HG03342 (cell line): Measurements from ENCODE around the gene PTCD1.
A peak's percentile ranks its signal among the peaks of the same experiment; 100 is the strongest.
"Not testable (repeated sequence)": the region's sequence is repeated elsewhere in the genome, so short reads cannot be mapped to it uniquely, and the experiment has no call there.

ENCODE experiments used
- ATAC-seq: cut with Tn5 transposase; IDR thresholded peaks from one replicate; pipeline ENCODE4 v1.9.1; 2021; ENCODE audit warnings: mild to moderate bottlenecking, moderate library complexity; ENCODE audit not compliant: unreplicated experiment

PTCD1 gene

DNA sequence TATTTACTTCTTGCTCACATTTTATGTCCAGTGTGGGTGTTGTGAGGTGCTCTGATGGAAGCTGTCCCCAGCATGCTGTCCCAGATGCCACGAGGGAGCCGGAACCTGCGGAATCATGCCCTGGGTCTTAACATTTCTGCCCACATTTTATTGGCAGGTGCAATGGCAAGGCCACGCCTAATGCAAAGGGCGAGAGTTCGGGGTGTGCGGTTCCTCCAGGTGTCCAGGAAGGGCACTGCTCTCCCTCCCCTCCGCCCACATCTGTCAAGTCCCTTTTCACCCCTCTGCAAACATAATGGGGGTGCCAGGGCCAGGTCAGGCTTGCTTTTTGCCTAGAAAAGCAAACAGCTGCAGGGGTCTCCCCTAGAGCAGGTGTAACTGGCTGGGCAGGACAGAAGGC is 46.6 kb downstream of the PTCD1 start:
- ATAC-seq, result no peak

DNA sequence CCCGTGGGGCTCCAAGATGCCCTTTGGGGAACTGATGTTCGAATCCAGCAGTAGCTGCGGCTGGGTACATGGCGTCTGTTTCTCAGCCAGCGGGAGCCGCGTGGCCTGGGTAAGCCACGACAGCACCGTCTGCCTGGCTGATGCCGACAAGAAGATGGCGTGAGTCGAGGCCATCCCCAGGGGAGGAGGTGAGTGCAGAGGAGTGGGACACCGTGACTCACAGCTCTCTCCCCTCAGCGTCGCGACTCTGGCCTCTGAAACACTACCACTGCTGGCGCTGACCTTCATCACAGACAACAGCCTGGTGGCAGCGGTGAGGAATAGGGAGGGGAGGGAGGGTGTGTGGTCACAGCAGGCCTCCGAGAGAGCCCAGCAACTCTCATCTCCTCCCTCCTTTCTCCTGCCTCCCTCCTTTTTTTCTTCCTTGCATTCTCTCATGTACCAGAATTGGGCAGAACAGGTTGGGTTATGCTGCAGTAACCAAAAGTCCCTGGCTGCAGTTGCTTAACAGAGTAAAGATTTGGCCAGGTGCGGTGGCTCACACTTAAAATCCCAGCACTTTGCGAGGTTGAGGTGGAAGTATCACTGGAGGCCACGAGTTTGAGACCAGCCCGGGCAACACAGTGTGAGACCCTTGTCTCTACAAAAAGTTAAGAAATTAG is 47.5 kb downstream of the PTCD1 start:
- ATAC-seq, result no peak

GRCh38 chr7:99389772-99390171 is 48.8 kb downstream of the PTCD1 start:
- no peak for ATAC-seq

GRCh38 chr7:99387912-99388311 is 50.7 kb downstream of the PTCD1 start:
- no peak for ATAC-seq

GRCh38 chr7:99387239-99387635 is 51.4 kb downstream of the PTCD1 start:
- ATAC-seq, result not testable (repeated sequence)

- ATAC-seq, result no peak
Measured at GRCh38 chr7:99386584-99387238, 51.9 kb downstream of the PTCD1 start.

GRCh38 chr7:99385564-99385963 is 53.0 kb downstream of the PTCD1 start:
- ATAC-seq, result no peak

GRCh38 chr7:99384523-99384922 is 54.1 kb downstream of the PTCD1 start:
- no peak for ATAC-seq

- ATAC-seq, result no peak
Measured at GRCh38 chr7:99383791-99384370, 54.7 kb downstream of the PTCD1 start.

- no peak for ATAC-seq
Measured at GRCh38 chr7:99383203-99383602, 55.4 kb downstream of the PTCD1 start.

- no peak for ATAC-seq
Measured at GRCh38 chr7:99381664-99382075, 56.9 kb downstream of the PTCD1 start.

DNA sequence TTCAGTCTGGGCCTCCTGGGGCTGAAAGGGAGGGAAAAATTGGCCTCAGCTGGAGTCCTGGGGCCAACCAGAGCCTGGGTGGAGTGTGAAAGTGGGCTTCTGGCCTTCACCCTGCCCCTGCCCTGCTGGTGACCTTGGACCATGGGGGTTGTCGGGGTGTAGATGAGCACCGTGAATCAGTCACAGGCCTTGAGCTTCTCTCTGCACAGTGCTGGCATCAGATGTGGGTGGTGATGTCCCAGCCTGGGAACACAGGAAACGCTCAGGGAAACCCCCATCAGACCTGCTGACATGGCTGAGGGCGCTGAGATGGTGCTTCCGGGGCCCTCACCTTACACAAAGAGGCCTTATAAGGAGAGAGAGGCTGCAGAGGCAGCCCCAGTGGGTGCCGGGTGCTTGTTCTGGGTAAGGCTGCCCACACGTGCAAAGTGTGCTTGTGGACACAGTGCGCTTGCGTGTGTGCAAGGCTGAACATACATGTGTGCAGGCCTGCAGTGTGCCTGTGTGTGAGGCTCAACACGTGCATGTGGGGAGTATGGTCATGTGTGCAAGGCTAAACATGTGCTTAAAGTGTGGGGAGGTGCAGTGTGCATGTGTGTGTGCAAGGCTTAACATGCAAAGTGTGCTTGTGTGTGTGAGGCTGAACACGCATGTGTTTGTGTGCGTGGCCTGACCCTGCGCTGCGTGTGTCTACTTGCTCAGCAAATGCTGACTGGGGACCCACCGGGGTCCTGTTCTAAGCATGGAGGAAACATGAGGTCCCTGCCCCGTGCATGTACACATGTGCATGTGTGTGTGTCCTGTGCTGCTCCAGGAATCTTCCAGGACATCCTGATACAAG is 57.6 kb downstream of the PTCD1 start:
- peak; percentile 70 for ATAC-seq

- peak; percentile 32 for ATAC-seq
Measured at GRCh38 chr7:99380032-99380822, 58.4 kb downstream of the PTCD1 start.

DNA sequence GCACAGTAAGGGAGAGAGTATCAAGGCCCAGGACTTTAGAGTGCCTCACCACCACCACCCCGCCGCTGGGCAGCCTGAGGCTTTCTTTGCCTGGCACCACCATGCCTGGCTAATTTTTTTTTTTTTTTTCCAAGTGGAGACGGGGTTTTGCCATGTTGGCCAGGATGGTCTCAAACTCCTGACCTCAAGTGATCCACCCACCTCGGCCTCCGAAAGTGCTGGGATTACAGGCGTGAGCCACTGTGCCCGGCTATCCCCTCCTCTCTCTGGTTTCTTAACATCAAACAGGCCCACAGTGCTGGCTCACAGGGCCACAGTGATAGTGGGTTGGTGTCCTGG is 58.9 kb downstream of the PTCD1 start:
- not testable (repeated sequence) for ATAC-seq

DNA sequence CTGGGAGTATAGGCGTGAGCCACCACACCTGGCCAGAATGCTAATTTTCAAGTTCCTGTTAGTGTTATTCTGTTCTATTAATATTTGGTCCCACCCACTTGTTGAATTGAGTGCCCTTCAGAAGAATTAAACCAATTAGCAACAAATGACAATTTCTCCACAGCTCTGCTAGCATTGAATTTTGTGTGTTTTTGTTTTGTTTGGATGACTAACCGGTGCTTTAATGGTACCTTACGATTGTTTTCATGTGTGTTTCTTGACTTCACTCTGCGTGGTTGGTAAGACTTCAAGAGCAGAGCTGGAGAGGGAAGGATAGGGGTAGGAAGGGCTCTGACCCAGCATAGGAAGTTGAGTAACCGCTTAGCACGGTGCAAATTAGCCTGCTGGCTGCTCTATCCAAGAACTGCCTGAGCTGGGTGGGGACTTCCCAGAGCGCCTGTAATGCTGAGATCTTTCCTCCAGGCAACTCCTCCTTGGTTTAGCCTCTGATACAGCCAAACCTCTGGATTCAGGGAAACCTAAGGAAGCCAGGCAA is 59.5 kb downstream of the PTCD1 start:
- no peak for ATAC-seq

- peak; percentile 37 for ATAC-seq
Measured at GRCh38 chr7:99375070-99375807, 63.4 kb downstream of the PTCD1 start.

- ATAC-seq, result peak; percentile 53
Measured at GRCh38 chr7:99374111-99375064, 64.2 kb downstream of the PTCD1 start, which contains the start of gene ARPC1B. Gene ARPC1B (plus strand): TSS chr7:99374730. CDS start chr7:99385715, 10,985 bp downstream.
